HG03378 (cell line): ENCODE results near the gene HMCN2.
"Not testable (repeated sequence)": the region's sequence is repeated elsewhere in the genome, so short reads cannot be mapped to it uniquely, and the experiment has no call there.

Experiments
- ATAC-seq: cut with Tn5 transposase; IDR thresholded peaks from one replicate; pipeline ENCODE4 v1.9.1; 2021; ENCODE audit warnings: mild to moderate bottlenecking, moderate library complexity; ENCODE audit not compliant: unreplicated experiment

HMCN2 gene

DNA sequence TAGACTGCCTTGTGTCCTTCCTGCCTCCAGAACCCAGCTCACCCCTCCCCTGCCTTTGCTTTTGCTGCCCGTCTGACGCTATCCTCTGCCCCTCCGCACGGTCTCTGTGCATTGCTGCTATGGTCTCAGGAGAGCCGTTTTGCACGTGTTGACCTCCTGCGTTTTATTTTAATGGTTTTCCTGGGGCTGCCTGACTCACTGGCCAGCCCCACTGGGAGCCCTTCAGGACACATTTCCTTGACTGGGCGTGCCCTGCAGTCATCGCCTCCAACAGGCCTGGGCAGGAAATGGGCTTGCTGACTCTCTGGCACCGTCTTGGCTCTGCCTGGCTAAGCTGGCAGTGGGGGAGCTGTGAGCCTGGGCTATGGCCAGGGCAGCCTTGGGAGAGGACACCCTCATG is 161.3 kb downstream of the HMCN2 start:
- ATAC-seq = no peak

DNA sequence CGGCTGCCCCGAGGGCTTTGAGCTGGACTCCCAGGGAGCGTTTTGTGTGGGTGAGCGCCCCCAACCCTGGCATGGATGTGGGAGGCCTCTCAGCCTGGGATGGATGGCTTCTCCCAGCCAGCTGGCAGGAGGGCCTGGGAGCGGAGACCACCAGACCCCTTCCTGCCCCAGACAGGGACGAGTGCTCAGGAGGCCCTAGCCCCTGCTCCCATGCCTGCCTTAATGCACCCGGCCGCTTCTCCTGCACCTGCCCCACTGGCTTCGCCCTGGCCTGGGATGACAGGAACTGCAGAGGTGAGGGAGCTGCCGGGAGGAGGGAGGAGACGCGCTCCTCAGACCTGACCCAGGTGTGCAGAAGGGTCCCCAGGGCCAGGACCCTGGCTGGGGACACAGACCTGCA is 161.8 kb downstream of the HMCN2 start:
- no peak for ATAC-seq

DNA sequence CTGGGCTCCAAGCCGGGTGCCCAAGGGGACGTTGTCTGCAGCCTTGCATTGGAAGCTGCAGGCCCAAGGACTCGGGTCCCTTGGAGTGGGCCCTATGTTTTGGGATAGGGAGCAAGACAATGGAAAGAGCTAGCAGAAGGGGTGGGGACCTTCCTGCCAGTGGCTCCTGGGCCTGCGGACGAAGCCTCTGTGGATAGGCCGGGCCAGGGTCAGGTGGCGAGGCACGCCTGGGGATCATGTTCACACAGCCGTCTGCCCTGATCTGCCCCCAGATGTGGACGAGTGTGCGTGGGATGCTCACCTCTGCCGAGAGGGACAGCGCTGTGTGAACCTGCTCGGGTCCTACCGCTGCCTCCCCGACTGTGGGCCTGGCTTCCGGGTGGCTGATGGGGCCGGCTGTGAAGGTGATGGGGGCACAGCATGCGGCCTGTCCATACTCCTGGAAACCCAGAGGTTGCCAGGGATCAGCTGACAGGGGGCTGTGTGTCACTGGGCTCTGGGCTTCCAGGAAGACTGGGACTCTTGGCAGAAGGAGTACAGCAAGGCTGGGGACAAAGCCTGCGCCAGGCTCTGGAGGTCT is 162.6 kb downstream of the HMCN2 start:
- no peak for ATAC-seq

DNA sequence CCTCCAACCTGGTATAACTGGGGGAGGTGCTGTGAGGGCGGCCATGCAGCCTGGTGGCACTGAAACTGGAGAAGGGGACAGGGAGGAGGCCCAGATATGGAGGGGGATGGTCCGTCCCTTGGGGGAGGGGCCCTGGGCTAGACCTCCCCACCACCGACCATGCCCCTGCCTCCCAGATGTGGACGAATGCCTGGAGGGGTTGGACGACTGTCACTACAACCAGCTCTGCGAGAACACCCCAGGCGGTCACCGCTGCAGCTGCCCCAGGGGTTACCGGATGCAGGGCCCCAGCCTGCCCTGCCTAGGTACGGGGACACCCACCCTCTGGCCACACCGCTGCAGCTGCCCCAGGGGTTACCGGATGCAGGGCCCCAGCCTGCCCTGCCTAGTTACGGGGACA is 163.8 kb downstream of the HMCN2 start:
- no peak for ATAC-seq

DNA sequence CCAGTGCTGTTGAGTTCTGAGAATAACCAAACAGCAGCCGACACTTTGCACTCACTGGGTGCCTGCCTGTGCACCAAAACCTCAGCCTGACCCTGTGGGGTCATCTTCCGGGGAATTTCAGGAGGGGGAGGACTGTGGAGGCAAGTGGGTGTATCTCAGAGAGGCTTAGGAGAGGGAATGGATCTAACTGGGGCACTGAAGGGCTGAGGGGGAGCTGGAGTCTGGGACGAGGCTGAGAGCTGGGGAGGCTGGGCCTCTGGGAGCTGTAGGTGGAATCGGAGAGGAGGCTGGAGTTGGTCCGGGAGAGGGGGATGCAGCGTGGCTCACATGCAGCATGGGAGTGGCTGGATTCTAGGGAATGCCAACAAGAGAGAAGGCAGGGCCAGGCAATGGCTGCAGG is 164.3 kb downstream of the HMCN2 start:
- ATAC-seq = no peak

DNA sequence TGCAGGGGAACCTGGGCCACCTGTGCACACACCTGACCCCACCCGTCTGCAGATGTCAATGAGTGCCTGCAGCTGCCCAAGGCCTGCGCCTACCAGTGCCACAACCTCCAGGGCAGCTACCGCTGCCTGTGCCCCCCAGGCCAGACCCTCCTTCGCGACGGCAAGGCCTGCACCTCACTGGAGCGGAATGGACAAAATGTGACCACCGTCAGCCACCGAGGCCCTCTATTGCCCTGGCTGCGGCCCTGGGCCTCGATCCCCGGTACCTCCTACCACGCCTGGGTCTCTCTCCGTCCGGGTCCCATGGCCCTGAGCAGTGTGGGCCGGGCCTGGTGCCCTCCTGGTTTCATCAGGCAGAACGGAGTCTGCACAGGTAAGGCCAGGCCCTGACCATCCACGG is 164.7 kb downstream of the HMCN2 start:
- ATAC-seq = no peak

DNA sequence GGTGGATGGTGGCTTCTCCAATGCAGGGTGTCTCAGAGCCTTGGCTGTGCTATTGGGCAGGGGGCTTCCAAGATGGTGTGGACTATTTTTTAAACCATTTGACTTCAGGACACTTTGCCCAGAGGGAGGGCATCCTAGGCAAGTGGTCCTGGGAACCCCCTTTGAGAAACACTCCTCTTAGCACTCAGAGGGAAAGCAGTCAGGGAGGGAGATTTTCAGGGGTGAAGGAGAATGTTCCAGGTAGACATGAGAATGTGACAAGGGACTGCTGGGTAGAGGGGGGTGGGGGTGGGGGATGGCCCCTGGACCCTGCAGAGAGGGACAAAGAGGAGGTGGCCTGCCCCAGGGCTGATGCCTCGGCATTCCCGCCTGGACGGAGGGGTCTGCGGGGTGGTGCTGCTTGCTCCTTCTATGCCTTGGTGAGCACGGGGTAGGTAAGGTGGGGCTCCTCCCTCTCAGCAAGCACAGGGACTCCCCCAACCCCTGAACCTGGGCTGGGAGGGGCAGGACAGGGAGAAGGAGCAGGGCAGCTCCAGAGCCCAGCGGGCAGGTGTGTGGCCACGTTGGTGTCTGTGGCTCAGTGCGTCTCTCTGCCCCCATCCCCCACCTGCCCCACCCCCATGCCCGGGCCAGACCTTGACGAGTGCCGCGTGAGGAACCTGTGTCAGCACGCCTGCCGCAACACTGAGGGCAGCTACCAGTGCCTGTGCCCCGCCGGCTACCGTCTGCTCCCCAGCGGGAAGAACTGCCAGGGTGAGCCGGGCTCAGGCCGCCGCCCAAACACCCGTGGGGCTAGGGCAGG is 165.4 kb downstream of the HMCN2 start:
- ATAC-seq = no peak

DNA sequence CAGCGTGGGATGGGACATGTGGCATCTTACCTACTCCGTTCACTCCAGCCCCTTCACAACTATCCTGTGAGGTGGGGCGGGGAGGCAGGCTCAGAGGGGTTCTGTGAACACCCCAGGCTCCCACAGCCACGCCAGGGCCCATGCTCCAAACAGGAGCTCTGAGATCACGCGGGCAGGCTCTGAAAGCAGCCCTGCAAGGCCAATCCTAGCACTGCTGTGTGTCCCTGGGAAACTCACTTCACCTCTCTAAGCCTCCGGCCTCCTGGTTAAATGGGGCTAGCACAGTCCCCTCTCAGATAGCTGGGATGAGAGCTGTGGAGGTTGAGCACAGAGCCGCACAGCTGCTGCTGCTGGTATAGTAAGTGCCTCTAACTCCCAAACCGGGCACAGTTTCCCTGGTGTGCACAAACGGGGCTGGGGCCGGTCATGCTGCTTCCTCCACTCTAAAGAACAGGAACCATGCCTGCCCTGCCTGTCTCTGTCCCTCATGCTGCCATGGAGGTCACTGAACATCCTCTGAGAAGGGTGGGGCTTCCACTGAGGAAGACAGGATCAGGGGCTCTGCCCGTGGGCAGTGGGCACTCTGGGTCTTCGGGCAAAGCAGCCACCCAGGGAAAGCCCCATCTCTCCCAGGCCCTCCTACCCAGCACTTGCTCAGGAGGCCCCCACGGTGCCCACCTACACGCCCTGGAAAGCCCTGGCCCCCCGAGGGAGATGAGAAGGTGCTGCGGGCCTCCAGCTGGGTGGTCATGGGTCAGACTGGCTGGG is 166.2 kb downstream of the HMCN2 start:
- ATAC-seq = no peak

DNA sequence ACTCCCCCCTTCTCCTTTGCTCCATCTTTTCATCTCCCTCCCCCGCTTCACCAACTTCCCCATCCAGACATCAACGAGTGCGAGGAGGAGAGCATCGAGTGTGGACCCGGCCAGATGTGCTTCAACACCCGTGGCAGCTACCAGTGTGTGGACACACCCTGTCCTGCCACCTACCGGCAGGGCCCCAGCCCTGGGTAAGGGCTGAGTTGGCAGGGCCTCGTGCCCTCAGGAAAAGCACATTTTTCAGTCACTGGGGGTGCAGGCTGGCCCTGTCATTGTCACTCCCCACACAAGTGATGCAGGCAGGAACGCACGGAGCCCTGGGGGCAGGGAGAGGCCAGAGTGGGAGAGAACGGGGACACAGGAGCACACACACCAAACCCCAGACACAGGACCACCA is 166.8 kb downstream of the HMCN2 start:
- no peak for ATAC-seq

DNA sequence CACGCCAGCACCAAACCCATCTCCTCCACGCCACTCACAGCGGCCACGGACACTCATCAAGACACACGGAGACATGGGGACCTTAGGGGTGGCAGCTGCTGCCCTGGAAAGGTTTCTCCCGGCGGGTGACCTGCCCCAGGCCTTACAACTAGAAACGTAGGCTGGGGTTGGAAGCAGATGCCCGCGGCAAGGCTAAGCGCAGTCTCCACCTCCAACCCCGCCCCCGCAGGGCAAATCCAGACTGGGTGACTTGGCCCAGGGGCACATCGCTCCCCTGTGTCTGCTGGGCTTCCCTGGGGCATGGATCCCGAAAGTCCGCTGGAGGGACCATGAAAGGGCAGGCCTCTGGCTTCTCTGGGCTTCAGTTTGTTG is 167.2 kb downstream of the HMCN2 start:
- ATAC-seq = no peak

DNA sequence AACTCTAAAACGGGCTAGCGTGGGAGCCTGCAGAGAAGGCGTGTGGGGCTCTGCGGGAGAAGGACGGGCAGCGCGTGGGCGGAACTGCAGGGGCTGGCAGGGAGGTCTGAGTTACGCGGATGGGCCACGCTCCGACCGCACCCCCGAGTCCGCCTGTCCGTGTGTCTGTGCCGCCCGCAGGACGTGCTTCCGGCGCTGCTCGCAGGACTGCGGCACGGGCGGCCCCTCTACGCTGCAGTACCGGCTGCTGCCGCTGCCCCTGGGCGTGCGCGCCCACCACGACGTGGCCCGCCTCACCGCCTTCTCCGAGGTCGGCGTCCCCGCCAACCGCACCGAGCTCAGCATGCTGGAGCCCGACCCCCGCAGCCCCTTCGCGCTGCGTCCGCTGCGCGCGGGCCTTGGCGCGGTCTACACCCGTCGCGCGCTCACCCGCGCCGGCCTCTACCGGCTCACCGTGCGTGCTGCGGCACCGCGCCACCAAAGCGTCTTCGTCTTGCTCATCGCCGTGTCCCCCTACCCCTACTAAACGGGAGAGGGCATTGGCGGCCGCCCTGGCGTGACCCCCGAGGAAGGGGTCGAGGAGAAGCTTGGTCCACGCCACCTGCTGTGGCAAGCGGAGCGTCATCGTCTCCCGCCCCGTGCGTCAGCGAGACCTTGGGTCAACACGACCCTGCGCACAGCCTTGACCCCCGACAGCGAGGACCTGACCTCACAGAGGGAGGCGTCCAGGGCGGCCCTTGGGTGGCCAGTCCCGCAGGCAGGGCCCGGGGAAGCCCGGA is 167.8 kb downstream of the HMCN2 start:
- ATAC-seq = no peak

DNA sequence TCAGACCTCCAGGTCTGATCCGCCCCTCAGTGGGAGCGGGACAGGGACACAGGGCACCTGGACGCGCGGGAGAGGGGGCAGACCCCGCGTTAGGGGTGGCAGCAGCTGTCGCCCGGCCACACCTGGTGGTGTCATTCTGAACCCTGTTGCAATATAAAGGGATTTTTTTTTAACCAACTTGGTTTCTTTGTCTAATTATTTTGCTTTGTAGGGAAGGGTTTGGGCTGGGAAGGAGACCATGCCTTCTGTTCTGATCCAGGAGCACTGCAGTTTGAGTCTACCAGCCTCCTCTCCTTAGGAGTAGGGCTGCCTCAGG is 168.3 kb downstream of the HMCN2 start:
- ATAC-seq = no peak

DNA sequence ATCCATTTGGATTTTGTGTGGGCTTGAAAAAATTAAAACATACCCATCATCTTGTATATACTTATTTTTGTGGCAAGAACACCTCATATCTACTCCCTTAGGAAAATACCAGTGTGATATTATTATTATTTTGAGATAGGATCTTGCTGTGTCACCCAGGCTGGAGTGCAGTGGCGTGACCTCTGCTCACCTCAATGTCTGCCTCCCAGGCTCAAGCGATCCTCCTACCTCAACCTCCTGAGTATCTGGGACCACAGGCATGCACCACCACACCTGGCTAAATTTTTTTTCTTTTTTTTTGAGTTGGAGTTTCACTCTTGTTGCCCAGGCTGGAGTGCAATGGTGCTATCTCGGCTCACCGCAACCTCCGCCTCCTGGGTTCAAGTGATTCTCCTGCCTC is 169.1 kb downstream of the HMCN2 start:
- not testable (repeated sequence) for ATAC-seq

DNA sequence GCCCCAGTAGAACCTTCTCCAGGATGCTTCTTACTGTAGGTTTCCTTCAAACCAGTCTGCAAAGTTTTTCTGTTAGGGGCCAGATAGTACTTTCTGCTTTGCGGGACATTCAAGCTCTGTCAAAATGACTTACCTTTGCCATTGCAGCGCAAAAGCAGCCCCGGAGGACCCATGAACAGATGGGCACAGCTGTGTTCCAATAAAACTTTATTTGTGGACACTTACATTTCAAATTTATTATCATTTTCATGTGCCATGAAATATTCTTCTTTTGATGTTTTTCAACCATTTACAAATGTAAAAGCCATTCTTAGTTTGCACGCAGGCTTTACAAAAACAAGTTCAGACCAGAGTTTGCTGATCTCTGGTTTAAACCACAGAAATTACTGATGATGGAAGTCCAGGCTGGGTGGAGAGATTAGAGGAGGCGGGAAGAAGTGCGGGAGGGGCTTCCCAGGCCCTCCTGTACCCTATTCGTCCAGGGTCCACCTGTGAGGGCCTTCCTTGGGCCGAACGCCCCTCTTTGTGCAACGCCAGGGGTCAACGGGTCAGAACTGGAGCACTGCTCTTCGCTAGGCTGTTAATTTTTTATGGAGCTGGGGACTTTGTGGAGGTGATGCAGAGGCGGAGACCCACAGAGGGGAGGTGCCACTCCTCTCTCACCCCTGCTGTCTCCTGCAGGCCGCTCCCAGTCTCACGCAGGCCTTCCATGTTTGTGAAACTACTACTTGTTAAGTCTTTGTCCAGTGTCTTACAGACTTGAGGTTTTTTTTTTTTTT is 171.6 kb downstream of the HMCN2 start:
- ATAC-seq = no peak

DNA sequence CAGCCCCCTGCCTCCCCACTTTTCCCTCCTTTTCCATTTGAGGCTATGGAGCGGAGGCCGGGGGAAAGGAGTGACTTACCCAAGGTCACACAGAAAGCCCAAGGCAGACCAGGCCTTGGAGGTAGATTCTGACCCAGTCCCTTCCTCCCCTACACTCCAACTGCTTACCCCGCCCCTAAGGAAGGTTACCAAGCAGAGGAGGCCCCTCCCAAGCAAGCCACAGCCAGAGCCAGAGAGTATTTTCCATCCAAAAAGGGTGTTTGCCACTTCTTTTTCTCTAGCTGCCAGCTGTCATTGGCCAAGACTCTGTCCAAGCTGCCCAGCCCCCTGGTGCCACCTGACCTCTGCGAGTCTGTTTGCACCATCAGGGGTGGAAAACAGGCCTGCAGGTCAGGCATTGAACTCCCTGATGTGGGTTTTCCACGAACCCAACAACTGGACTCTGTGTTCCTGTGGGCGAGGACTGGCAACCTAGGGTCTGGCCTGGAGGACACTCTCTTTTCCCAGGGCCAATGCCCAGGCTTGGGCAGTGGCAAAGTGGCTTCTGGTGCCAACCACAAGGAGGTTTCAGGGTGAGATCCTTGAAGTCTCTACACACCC is 172.9 kb downstream of the HMCN2 start:
- no peak for ATAC-seq

DNA sequence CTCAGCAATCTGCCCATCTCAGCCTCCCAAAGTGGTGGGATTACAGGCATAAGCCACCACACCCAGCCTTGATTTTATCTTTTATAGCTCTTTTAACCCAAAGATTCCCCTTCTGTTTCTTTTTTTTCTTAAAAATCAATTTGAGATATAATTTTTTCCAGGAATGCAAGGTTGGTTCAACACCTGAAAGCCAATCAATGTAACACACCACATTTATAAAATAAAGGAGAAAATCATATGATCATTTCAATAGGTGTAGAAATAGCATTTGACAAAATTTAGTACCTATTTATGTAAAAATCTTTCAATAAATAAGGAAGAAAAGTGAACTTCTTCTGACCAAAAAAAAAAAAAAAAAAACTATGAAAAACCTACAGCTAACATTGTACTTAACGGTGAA is 175.5 kb downstream of the HMCN2 start:
- ATAC-seq = no peak

DNA sequence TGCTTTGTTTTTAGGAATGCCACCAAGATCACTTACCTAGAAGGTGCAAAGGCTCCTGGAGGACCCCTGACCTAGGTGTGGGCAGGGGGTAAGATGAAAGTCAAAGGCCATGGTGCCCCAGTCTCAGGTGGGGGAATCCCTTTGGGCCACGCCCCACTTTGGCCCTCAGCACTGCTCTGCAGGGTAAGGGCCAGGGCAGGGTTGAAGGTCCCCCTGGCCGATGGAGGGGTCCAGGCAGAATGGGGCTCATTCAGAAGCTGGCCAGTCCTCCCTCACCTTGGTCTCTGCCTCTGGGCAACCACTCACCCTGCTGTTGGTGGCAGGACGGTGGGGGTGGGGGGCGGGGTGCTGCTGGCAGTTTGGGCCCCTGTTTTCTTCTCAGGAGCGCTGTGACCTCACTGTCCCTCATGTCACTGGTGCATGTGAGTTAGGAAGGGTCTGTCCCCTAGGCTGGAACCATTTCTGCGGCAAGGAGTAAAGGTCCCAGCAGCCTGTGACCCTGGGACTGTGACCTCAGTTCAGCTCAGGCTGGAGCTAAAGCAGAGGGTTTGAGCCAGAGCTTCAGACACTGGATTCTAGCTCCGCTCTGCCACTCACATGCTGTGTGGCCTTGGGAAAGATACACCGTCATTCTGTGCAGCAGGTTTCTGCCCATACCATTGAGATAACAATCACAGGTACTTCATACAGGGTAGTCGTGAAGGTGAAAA is 177.3 kb downstream of the HMCN2 start:
- ATAC-seq = no peak

DNA sequence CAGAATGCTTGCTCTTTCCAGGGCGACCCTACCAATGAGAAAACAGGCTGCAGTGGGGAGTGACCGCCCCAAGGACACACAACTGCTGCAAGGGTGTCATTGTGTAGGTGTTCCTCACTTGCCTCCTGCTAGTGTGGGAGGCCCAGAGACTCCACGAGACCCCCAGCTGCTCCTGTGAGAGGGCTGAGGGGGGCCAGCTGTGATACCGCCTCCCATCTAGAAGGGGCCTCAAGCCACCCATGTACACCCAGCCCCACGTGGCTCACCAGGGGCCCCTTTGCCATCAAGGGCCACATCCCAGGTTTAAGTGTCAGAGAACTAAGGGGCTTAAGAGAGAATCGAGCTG is 177.9 kb downstream of the HMCN2 start:
- ATAC-seq = no peak

DNA sequence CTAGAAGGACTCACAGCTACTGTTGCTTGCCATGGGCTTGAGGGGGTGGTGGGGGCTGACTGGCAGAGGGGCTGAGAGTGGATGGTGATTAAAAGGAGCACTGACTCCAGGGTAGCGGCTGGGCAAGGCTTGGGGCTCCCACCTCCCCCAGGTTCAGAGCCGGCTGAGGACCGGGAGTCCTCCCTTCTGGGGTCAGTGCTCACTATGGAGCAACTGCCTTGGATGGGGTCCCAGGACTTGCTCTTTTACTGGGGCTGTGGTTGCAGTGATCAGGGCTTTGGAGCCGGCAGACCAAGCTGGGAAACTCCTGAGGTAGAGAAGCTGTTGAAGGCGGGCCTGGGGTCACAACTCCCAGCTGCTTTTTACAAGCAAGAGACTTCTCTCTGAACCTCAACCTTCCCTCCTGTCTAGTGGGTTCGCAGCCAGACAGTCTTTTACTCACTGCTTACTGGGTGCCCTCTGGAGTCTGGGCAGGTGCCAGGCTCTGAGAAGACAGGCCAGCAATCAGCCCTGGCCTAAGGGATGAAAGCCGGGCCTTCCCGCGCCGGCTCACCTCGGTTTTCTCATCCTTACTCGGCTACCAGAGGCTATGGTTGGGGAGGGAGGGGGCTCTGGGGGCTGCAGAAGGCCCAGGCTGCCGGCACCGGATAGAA is 178.4 kb downstream of the HMCN2 start:
- no peak for ATAC-seq
